Activated CD8-positive, alpha-beta memory T cell treated with anti-CD3 and anti-CD28 coated beads, Interleukin-2, amount 50 U/mL, for 4 hours (primary cell): ENCODE results near the gene USP2.

ENCODE experiments used
- DNase-seq: peaks from one replicate; pipeline ENCODE4 v3.0.0-alpha.2; 2020

Gene USP2

GRCh38 chr11:119375337-119376196 lies 5.9 kb downstream of the USP2 start:
- DNase-seq = no peak

DNA sequence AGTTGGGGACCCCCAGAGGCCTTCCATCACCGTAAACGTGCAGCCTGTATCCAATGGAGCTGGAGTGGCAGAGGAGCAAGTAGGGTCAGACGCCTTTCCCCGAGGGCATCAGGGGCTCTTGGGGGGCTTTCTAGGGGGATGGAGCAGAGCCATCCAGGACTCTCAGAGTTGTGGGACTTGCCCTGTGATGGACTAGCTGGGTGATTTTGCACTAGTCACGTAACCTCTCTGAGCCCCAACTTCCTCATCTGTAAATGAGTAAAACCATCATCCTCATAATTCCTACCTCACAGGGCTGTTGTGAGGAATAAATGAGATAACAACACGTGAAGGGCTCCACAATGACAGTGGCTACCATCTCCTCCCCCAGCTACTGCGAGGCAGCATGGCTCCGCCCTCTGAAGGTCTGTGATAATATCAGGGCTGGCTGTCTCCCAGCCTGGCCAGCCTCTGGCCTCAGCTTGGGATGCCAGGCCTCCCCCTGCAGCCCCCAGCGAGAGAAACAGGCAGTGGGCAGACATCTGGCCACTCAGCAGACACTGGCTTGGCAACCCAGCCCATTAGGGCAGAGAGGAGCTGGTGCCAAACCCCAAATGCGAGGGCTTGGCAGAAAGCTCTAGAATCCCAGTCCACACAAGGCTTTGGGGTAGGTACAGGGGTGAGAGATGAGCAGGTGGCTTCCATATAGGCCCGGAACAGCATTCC lies 6.7 kb downstream of the USP2 start:
- DNase-seq = no peak

DNA sequence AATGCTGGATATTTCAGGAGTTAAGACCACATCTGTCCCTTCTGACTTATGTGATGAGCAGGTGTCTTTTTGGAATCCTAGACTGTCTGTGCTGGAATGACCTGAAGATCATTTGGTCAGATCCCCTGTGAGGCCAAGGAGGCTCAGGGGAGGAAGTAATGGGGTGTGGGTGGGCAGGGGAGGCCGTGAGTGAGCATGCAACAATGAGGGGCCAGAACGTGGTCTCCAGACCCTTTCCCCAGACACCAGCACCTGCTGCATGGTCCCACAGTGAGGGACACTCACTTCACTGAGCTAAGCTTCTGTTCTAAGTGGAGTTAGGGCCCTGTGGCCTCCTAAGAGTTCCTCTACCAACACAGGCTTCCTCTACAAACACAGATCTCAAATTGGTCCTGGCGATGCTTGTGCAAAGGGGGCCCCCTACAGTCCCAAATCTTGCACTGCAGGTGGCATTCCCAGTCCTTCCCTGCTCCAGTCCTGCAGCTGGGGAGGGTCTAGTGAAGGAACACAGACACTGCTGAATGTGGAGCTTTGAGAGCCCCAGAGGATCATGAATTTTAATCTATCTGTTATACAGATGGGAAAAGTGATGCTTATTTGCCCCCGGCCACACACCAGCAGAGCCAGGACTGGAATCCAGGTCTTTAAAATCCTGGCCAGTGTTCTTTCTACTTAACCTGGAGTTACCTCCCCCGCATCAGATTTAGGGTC lies 7.4 kb downstream of the USP2 start:
- DNase-seq = peak; percentile 51

GRCh38 chr11:119373059-119373920 lies 8.2 kb downstream of the USP2 start:
- DNase-seq = no peak

DNA sequence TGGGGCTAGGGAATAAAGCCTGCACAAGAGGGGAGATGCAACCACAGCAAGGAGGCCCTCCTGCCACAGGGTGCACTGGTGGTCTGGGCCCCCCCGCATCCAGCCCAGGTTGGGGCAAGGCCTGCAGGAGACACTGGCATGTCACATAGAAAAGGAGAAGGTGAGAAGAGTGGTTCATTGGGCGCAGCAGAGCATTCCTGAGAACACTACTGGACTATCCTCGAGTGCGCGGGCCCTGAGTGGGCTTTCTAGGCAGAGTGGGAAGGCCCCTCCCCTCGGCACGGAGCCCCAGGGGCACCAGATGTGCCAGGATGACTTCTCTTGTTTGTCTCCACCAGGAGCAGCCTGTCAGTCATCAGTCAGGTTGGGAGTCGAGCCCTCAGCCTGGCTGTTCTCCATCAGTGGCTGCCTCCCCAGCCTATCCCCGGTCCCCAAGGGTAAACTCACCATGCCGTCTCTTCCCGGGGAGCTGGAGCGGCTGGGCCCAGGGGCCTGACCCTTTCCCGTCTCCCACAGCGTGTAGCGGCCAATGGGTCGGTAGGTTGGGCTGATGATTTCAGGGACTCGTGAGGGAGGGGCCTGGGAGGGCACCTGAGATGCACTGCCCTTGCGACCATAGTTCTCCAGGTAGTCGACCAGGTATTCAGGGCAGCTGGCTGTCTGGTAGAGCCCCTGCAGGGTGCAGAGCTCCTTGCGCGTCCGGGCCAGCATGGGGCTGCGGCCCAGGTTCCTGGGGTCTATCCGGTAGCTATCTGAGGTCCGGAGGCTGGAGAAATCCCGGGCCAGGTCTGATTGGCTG lies 9.0 kb downstream of the USP2 start:
- DNase-seq = no peak

- no peak for DNase-seq
Measured at GRCh38 chr11:119371778-119372182, 9.7 kb downstream of the USP2 start.

DNA sequence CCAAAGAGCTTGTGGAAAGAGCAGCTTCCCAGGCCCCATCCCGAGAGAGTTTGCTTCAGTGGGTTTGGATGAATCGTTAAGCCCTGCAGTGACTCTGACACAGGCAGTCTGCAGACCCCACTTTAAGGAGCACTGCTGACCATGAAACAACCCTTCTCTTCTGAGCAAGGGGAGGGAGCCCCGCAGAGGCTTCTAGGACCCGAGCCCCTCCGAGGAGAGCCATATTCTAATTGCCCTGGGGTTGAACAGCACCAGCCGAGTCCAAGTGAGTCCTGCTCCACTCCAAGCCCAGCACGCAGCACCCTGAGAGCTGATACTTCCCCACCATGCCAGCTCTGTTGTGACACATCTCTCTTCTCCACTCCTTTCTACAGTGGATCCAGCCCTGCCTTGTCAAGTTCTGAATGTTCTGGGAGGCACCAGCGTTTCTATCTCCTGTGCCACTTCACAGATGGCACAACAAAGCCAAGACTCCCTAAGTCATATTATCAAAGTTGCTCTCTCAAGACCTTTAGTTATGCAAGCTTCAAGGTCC lies 10.4 kb downstream of the USP2 start:
- DNase-seq = no peak

- no peak for DNase-seq
Measured at GRCh38 chr11:119370486-119371046, 10.9 kb downstream of the USP2 start.

GRCh38 chr11:119369132-119369925 lies 12.2 kb downstream of the USP2 start:
- no peak for DNase-seq

DNA sequence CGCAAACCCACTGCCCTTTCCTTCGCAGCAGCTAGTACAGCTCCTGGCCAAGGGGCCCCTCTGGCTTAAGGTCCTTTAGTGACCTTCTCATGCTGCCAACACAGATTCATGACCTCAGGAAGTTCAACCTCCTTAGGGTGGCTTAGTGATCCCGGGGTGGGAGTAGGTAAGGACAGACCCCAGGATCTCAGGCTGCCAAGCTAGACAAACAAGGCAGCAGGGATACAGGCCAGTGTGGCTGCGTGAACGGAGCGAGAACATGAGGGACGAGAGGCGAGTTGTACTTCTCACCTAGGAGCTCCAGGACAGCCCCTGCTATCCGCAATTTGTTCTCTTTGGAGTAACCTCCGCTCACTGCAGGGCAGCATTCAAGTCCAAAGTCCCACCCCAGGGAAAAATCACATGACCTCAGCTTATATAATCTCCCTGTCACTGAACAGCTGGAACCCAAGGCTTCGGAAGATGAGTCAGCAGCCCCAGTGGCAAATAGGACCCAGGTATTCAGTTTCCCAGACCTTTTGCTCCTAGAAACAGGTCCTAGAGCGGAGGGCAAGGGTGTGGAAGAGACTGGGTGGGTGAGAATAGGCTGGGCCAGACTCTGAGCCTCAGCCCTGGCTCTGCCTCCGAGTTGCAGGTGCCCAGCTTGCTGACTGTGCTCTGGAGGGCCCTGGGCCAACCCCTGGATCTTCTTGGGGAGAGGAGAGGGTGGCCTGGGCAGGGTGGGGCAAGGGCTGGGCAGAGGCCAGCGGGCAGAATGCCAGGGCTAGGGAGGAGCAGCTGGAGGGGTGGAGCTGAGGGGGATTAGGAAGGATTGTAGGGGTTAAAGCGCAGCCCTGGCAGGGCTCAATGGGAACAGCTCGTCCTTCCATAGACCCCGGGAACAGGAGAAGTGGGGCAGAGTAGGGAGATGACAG lies 13.1 kb downstream of the USP2 start:
- DNase-seq = no peak

GRCh38 chr11:119367661-119368120 lies 13.8 kb downstream of the USP2 start:
- DNase-seq = no peak

GRCh38 chr11:119366690-119367620 lies 14.5 kb downstream of the USP2 start:
- no peak for DNase-seq

GRCh38 chr11:119365071-119365591 lies 16.4 kb downstream of the USP2 start:
- no peak for DNase-seq

GRCh38 chr11:119363851-119364590 lies 17.5 kb downstream of the USP2 start:
- DNase-seq = peak; percentile 65

- no peak for DNase-seq
Measured at GRCh38 chr11:119363081-119363850, 18.2 kb downstream of the USP2 start.

GRCh38 chr11:119362741-119363080 lies 18.8 kb downstream of the USP2 start:
- DNase-seq = no peak
